PC-9 (cell line): Measurements from ENCODE around the gene SLC26A2. TPM values are rescaled to one million over a fixed set of nuclear protein-coding genes. Genes with fewer than 3 reads are reported as not detected.

Source experiments
- BruUV-seq: library from RNA; stranded (reverse); fragments of 400-500 nt; replicated peaks from 2 replicates; lab custom pipeline; 2021; lab: Mats Ljungman, UMichigan
- CTCF ChIA-PET: fragments of 300-600 bp; sonication (Branson Sonifier 250); formaldehyde crosslinking; loops from one replicate; lab custom pipeline; 2022; ENCODE audit warnings: antibody characterized with exemption; lab: Charles Lee
- POLR2A ChIA-PET: fragments of 300-600 bp; sonication (Branson Sonifier 250); formaldehyde crosslinking; loops from one replicate; lab custom pipeline; 2022; ENCODE audit warnings: antibody characterized with exemption; ENCODE audit not compliant: unreplicated experiment; lab: Charles Lee
- DNase-seq, 2 experiments: peaks; one replicate each; pipeline versions ENCODE4 v3.0.0 to v3.0.0-alpha.2; 2015 to 2022; ENCODE audit warnings: mixed read lengths in 1 of 2
- H2AFZ ChIP-seq: fragments of 200-600 bp; sonication (generic); 2 replicates; pipeline ENCODE4 v1.8.1; 2017; ENCODE audit warnings: antibody characterized with exemption
- H3F3A ChIP-seq: fragments of 200-600 bp; sonication (generic); 2 replicates; pipeline ENCODE4 v1.8.1; 2017; ENCODE audit warnings: antibody characterized with exemption, mild to moderate bottlenecking, low read depth; ENCODE audit not compliant: insufficient read depth
- H3K27ac ChIP-seq: fragments of 200-600 bp; sonication (generic); 2 replicates; pipeline ENCODE4 v1.6.1; 2016; ENCODE audit warnings: mixed run types
- H3K27me3 ChIP-seq: fragments of 200-600 bp; sonication (generic); 2 replicates; pipeline ENCODE4 v1.6.1; 2016; ENCODE audit warnings: low read depth, mixed run types; ENCODE audit not compliant: insufficient read depth
- H3K36me3 ChIP-seq: fragments of 200-600 bp; sonication (generic); 2 replicates; pipeline ENCODE4 v1.6.1; 2016; ENCODE audit warnings: low read depth, mixed run types
- H3K4me1 ChIP-seq: fragments of 200-600 bp; sonication (generic); replicated peaks from 2 replicates; pipeline ENCODE4 v1.6.1; 2016; ENCODE audit warnings: mixed run types; ENCODE audit not compliant: insufficient read depth
- H3K4me2 ChIP-seq: fragments of 200-600 bp; sonication (generic); 2 replicates; pipeline ENCODE4 v1.6.1; 2017; ENCODE audit warnings: mixed run types
- H3K4me3 ChIP-seq: fragments of 200-600 bp; sonication (generic); 2 replicates; pipeline ENCODE4 v1.6.1; 2016; ENCODE audit warnings: mixed run types
- H3K79me2 ChIP-seq: fragments of 200-600 bp; sonication (generic); 2 replicates; pipeline ENCODE4 v1.6.1; 2017; ENCODE audit warnings: low read depth, mixed run types
- H3K9me2 ChIP-seq: fragments of 200-600 bp; sonication (generic); 2 replicates; pipeline ENCODE4 v1.8.1; 2017; ENCODE audit warnings: mild to moderate bottlenecking; ENCODE audit not compliant: insufficient read depth
- H3K9me3 ChIP-seq: fragments of 200-600 bp; sonication (generic); 2 replicates; pipeline ENCODE4 v1.8.1; 2016; ENCODE audit warnings: low read depth; ENCODE audit not compliant: insufficient read depth
- H4K20me1 ChIP-seq: fragments of 200-600 bp; sonication (generic); 2 replicates; pipeline ENCODE4 v1.8.1; 2017; ENCODE audit not compliant: insufficient read depth
- CTCF ChIP-seq: fragments of 200-600 bp; sonication (generic); conservative IDR thresholded peaks from 2 replicates; pipeline ENCODE4 v1.6.1; 2017; ENCODE audit warnings: mixed run types, antibody characterized with exemption, mild to moderate bottlenecking, moderate library complexity
- EZH2 ChIP-seq: fragments of 200-600 bp; sonication (generic); IDR thresholded peaks from 2 replicates; pipeline ENCODE4 v1.8.0; 2017; ENCODE audit warnings: antibody characterized with exemption, low read depth
- intact Hi-C: fragments of 100-400 bp; cut with micrococcal nuclease; formaldehyde crosslinking; loops from one replicate; pipeline ENCODE4 v1.10.0; 2022; ENCODE audit not compliant: unreplicated experiment
- total RNA-seq: library from RNA; stranded (reverse); gene quantifications from 2 replicates; pipeline ENCODE4 v1.2.3, GENCODE V29; 2021

Gene SLC26A2
- total RNA-seq, 1 experiment from 2014 or later, result 13.5 TPM

GRCh38 chr5:150009671-150010387 is 49.3 kb downstream of the SLC26A2 start:
- intact Hi-C loops, result loop anchor here (10.0 kb wide), 2 partner anchors 265 to 425 kb away; no protein-coding TSS in a partner anchor

DNA sequence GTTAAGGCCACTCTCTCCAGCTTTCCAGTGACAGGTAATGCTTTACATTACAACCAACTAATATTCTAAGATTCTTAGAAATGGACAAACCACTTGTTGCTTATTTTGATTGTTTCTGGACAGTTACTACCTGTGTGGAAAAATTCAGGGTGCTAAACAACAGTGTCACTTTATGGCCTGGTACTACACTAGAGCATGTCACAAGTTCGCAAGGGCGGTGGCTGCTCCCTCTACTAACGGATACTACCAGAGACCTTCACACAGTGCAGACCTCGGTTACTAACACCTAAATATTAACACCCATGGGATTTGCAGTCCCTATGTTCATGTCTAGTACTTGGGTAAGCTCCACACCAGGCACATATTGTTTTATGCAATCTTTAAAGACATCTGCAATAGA is 53.4 kb downstream of the SLC26A2 start:
- CTCF ChIA-PET, result interaction anchor here (0.6 kb wide), 1 partner anchor 23 kb away, joined by 3 read pairs; no protein-coding TSS in a partner anchor
- Histone ChIP-seq H3K4me3 (no peak overlapping the region), H4K20me1 (peaks cover 4% of the 10 kb centered on the region; the same call in 1 of the 2 replicates), H3F3A (peaks cover 28% of the 10 kb centered on the region), H3K9me2 (no peaks in the 10 kb centered on the region), H3K36me3 (peaks cover 68% of the 10 kb centered on the region), H3K4me2 (no peak overlapping the region), H3K27ac (no peak overlapping the region), H3K79me2 (no peaks in the 10 kb centered on the region), H3K27me3 (no peaks in the 10 kb centered on the region), H2AFZ (no peak overlapping the region), H3K4me1 (peaks cover 21% of the 10 kb centered on the region), H3K9me3 (peaks cover 12% of the 10 kb centered on the region)
- TF ChIP-seq CTCF, result no peak
- no peak for TF ChIP-seq EZH2
- POLR2A ChIA-PET, result no interaction called here
- intact Hi-C loops, result no loop called here
- DNase-seq, result no peak
- no TSS peak for BruUV-seq

More at GRCh38 chr5:150009671-150010387, 49.3 kb downstream of the SLC26A2 start:
- CTCF ChIA-PET, result no interaction called here
- no TSS peak for BruUV-seq
- no peaks in the 10 kb centered on the region for H3K9me2 ChIP-seq
- no peak overlapping the region for H3K27ac ChIP-seq
- H3K9me3 ChIP-seq, result no peaks in the 10 kb centered on the region
- POLR2A ChIA-PET, result interaction anchor here (0.7 kb wide), 1 partner anchor 54 kb away, joined by 7 read pairs; no protein-coding TSS in a partner anchor
- H3K4me3 ChIP-seq, result no peak overlapping the region
- no peaks in the 10 kb centered on the region for H3K4me1 ChIP-seq
- TF ChIP-seq EZH2, result no peak
- no peak for TF ChIP-seq CTCF
- DNase-seq, result no peak
- peaks cover 28% of the 10 kb centered on the region for H3K79me2 ChIP-seq
- 0 out of 2 replicates have a peak, but pooled peaks cover 7% of the 10 kb centered on the region for H3F3A ChIP-seq
- H4K20me1 ChIP-seq, result peaks cover 24% of the 10 kb centered on the region
- H3K4me2 ChIP-seq, result no peak overlapping the region
- peaks cover 53% of the 10 kb centered on the region for H3K36me3 ChIP-seq
- H3K27me3 ChIP-seq, result no peaks in the 10 kb centered on the region
- no peak overlapping the region for H2AFZ ChIP-seq

GRCh38 chr5:150014456-150014855 is 53.9 kb downstream of the SLC26A2 start:
- no peak for DNase-seq
- ChIA-PET POLR2A (no interaction called here), CTCF (no interaction called here)
- peaks cover 31% of the 10 kb centered on the region for H3F3A ChIP-seq
- intact Hi-C loops, result no loop called here
- no peak overlapping the region for H3K4me3 ChIP-seq
- no peak overlapping the region for H2AFZ ChIP-seq
- no peaks in the 10 kb centered on the region for H4K20me1 ChIP-seq
- H3K79me2 ChIP-seq, result no peaks in the 10 kb centered on the region
- no TSS peak for BruUV-seq
- no peaks in the 10 kb centered on the region for H3K9me2 ChIP-seq
- no peak overlapping the region for H3K4me2 ChIP-seq
- H3K36me3 ChIP-seq, result peaks cover 68% of the 10 kb centered on the region
- peaks cover 24% of the 10 kb centered on the region for H3K4me1 ChIP-seq
- TF ChIP-seq EZH2 (no peak), CTCF (no peak)
- H3K9me3 ChIP-seq, result peaks cover 12% of the 10 kb centered on the region
- H3K27ac ChIP-seq, result no peak overlapping the region
- H3K27me3 ChIP-seq, result no peaks in the 10 kb centered on the region
